HCT116 (cell line): ENCODE measurements around the gene DNMT3B. TPM values are rescaled to one million over a fixed set of nuclear protein-coding genes. Genes with fewer than 3 reads are reported as not detected.

ENCODE experiments used
- ATAC-seq: fragments of 200-7000 bp; cut with Tn5 transposase; 2 replicates; pipeline ENCODE4 v1.9.1; 2020; ENCODE audit warnings: mild to moderate bottlenecking, moderate library complexity
- BruUV-seq: library from RNA; stranded (reverse); fragments of 400-500 nt; replicated peaks from 2 replicates; lab custom pipeline; 2021; lab: Mats Ljungman, UMichigan
- CTCF ChIA-PET: fragments of 300-600 bp; sonication (Branson Sonifier 250); formaldehyde crosslinking; loops from one replicate; lab custom pipeline; 2021; ENCODE audit warnings: antibody characterized with exemption; lab: Charles Lee
- POLR2A ChIA-PET: fragments of 300-600, 350-600 bp; sonication (Branson Sonifier 250); formaldehyde crosslinking; loops from one replicate; lab custom pipeline; 2021; ENCODE audit warnings: antibody characterized with exemption; lab: Charles Lee
- RAD21 ChIA-PET, 2 experiments: fragments of 300-600 bp; sonication (Branson Sonifier 250); formaldehyde crosslinking; loops; one replicate each; lab custom pipeline; 2023; ENCODE audit warnings: low total read pairs in 2 of 2; ENCODE audit not compliant: uncharacterized antibody in 2 of 2, unreplicated experiment in 2 of 2, low non-redundant PET in 1 of 2; lab: Charles Lee
- DNase-seq: peaks from one replicate; pipeline ENCODE4 v3.0.0-alpha.2; 2010; ENCODE audit warnings: low read depth, low spot score
- H2AFZ ChIP-seq: fragments of 200-600 bp; shearing (Covaris generic), sonication (generic); 2 replicates; pipeline ENCODE4 v1.6.1; 2017; ENCODE audit warnings: low read depth, mixed run types, mixed read lengths, antibody characterized with exemption, low read length; ENCODE audit not compliant: poor library complexity, severe bottlenecking
- H3K27ac ChIP-seq: 2 replicates; pipeline ENCODE4 v1.5.1; 2012; ENCODE audit warnings: low read depth, low read length
- H3K27me3 ChIP-seq: fragments of 200-600 bp; sonication (generic); 2 replicates; pipeline ENCODE4 v1.6.1; 2016; ENCODE audit warnings: mixed run types, low read length, mixed read lengths; ENCODE audit not compliant: insufficient read depth
- H3K36me3 ChIP-seq, 2 experiments: fragments of 200-500 bp in 1 of 2; fragments of 200-600 bp in 1 of 2; sonication (Bioruptor generic) in 1 of 2; sonication (generic) in 1 of 2; 2 replicates each; pipeline versions ENCODE4 v1.5.1 to v1.6.1; 2014 to 2016; ENCODE audit warnings: low read length in 2 of 2, inconsistent platforms in 1 of 2, mixed read lengths in 1 of 2, mixed run types in 1 of 2; ENCODE audit not compliant: insufficient read depth in 2 of 2, control insufficient read depth in 1 of 2
- H3K4me1 ChIP-seq, 2 experiments: fragments of 200-600 bp in 1 of 2; sonication (generic) in 1 of 2; 2 replicates each; pipeline versions ENCODE4 v1.5.1 to v1.6.1; 2012 to 2017; ENCODE audit warnings: low read length in 2 of 2, inconsistent platforms in 1 of 2, mild to moderate bottlenecking in 1 of 2, mixed read lengths in 1 of 2, mixed run types in 1 of 2, moderate library complexity in 1 of 2; ENCODE audit not compliant: insufficient read depth in 2 of 2, control insufficient read depth in 1 of 2
- H3K4me2 ChIP-seq: fragments of 200-600 bp; sonication (generic); 2 replicates; pipeline ENCODE4 v1.6.1; 2017; ENCODE audit warnings: mixed run types, low read length, mixed read lengths
- H3K4me3 ChIP-seq, 2 experiments: fragments of 200-600 bp in 1 of 2; sonication (generic) in 1 of 2; replicated peaks in 1 of 2; 2 replicates each; pipeline ENCODE4 v1.5.1; 2011 to 2016; ENCODE audit warnings: low read length in 2 of 2, control low read depth in 1 of 2, low read depth in 1 of 2, mild to moderate bottlenecking in 1 of 2, mixed read lengths in 1 of 2, mixed run types in 1 of 2
- H3K79me2 ChIP-seq: fragments of 200-600 bp; sonication (generic); 2 replicates; pipeline ENCODE4 v1.6.1; 2017; ENCODE audit warnings: mild to moderate bottlenecking, mixed run types, low read length, moderate library complexity, mixed read lengths; ENCODE audit not compliant: insufficient read depth
- H3K9ac ChIP-seq: fragments of 200-600 bp; sonication (generic); 2 replicates; pipeline ENCODE4 v1.6.1; 2016; ENCODE audit warnings: low read length, mixed read lengths
- H3K9me2 ChIP-seq: fragments of 200-600 bp; sonication (generic), shearing (Covaris generic); 2 replicates; pipeline ENCODE4 v1.6.1; 2017; ENCODE audit warnings: mixed run types, mild to moderate bottlenecking, moderate library complexity; ENCODE audit not compliant: insufficient read depth
- H3K9me3 ChIP-seq, 2 experiments: fragments of 200-500 bp in 1 of 2; fragments of 200-600 bp in 1 of 2; sonication (Bioruptor generic) in 1 of 2; sonication (generic) in 1 of 2; 2 replicates each; pipeline ENCODE4 v1.6.1; 2014 to 2017; ENCODE audit warnings: low read length in 2 of 2, mixed read lengths in 2 of 2, inconsistent platforms in 1 of 2, low read depth in 1 of 2, mild to moderate bottlenecking in 1 of 2, mixed run types in 1 of 2, moderate library complexity in 1 of 2; ENCODE audit not compliant: control insufficient read depth in 1 of 2, insufficient read depth in 1 of 2
- H4K20me1 ChIP-seq: fragments of 200-600 bp; sonication (generic), shearing (Covaris generic); 2 replicates; pipeline ENCODE4 v1.6.1; 2017; ENCODE audit warnings: mixed run types, mild to moderate bottlenecking, moderate library complexity; ENCODE audit not compliant: insufficient read depth
- ATF3 ChIP-seq: IDR thresholded peaks from 2 replicates; pipeline ENCODE4 v1.6.1; 2012
- CEBPB ChIP-seq: IDR thresholded peaks from 2 replicates; pipeline ENCODE4 v1.6.1; 2012; ENCODE audit warnings: low read depth
- ELF1 ChIP-seq: IDR thresholded peaks from 2 replicates; pipeline ENCODE4 v1.6.1; 2012; ENCODE audit warnings: low read depth, borderline replicate concordance
- EZH2 ChIP-seq: fragments of 200-600 bp; sonication (generic); IDR thresholded peaks from 2 replicates; pipeline ENCODE4 v1.6.1; 2017; ENCODE audit warnings: antibody characterized with exemption, mixed run types
- EZH2phosphoT487 ChIP-seq: fragments of 200-600 bp; IDR thresholded peaks from 2 replicates; pipeline ENCODE4 v1.6.1; 2018; ENCODE audit warnings: antibody characterized with exemption, borderline replicate concordance
- FOSL1 ChIP-seq: IDR thresholded peaks from 2 replicates; pipeline ENCODE4 v1.6.1; 2012; ENCODE audit warnings: low read depth
- JUND ChIP-seq: IDR thresholded peaks from 2 replicates; pipeline ENCODE4 v1.6.1; 2012
- MAX ChIP-seq: IDR thresholded peaks from 2 replicates; pipeline ENCODE4 v1.6.1; 2012
- POLR2A ChIP-seq: IDR thresholded peaks from 2 replicates; pipeline ENCODE4 v1.7.0; 2011; ENCODE audit warnings: borderline replicate concordance; ENCODE audit not compliant: insufficient read depth, insufficient read length; ENCODE audit errors: extremely low read depth
- SP1 ChIP-seq: IDR thresholded peaks from 2 replicates; pipeline ENCODE4 v1.6.1; 2012; ENCODE audit warnings: low read depth
- TCF7L2 ChIP-seq: IDR thresholded peaks from 2 replicates; pipeline ENCODE4 v1.7.0; 2011; ENCODE audit warnings: borderline replicate concordance, inconsistent platforms; ENCODE audit not compliant: insufficient read depth, insufficient read length; ENCODE audit errors: extremely low read depth
- YY1 ChIP-seq: IDR thresholded peaks from 2 replicates; pipeline ENCODE4 v1.6.1; 2011; ENCODE audit warnings: low read length, low read depth, moderate library complexity, mild to moderate bottlenecking; ENCODE audit not compliant: insufficient replicate concordance; ENCODE audit errors: extremely low read depth
- ZBTB33 ChIP-seq: IDR thresholded peaks from 2 replicates; pipeline ENCODE4 v1.6.1; 2011; ENCODE audit warnings: mild to moderate bottlenecking, low read length, moderate library complexity; ENCODE audit not compliant: insufficient replicate concordance; ENCODE audit errors: extremely low read depth
- ZFX ChIP-seq: fragments of 450-650 bp; IDR thresholded peaks from 2 replicates; pipeline ENCODE4 v1.6.1; 2017
- intact Hi-C: fragments of 100-400 bp; cut with micrococcal nuclease; formaldehyde crosslinking; loops from 2 replicates; pipeline ENCODE4 v1.10.0; 2022
- total RNA-seq: library from RNA; stranded (reverse); gene quantifications from one replicate; pipeline ENCODE4 v1.2.1, GENCODE V29; 2021; ENCODE audit not compliant: unreplicated experiment

Gene DNMT3B
- total RNA-seq, 1 experiment from 2014 or later, result 22.2 TPM

GRCh38 chr20:32828029-32828680 is 66.0 kb downstream of the DNMT3B start:
- Histone ChIP-seq H3K9me3 (no peaks in the 10 kb centered on the region), H3K4me2 (no peak overlapping the region), H3K4me1 (peaks cover 0 to 4% of the 10 kb centered on the region in 2 experiments; a peak in 2 of 4 replicates), H4K20me1 (peaks cover 15% of the 10 kb centered on the region; the same call in 1 of the 2 replicates), H3K9ac (no peak overlapping the region), H2AFZ (no peak overlapping the region), H3K36me3 (peaks cover 31 to 32% of the 10 kb centered on the region in 2 experiments), H3K79me2 (peaks cover 96% of the 10 kb centered on the region), H3K9me2 (no peaks in the 10 kb centered on the region), H3K27ac (no peak overlapping the region)
- TSS peak; percentile 14 for BruUV-seq
- CTCF ChIA-PET, result no interaction called here
- DNase-seq, result no peak
- intact Hi-C loops, result no loop called here
- TF ChIP-seq YY1 (no peak), POLR2A (no peak), ELF1 (no peak), CEBPB (no peak)
- TF ChIP-seq, all 23 proteins: peak for 0
- Histone ChIP-seq H3K4me3 (no peak overlapping the region), H3K27me3 (no peaks in the 10 kb centered on the region)
- ChIA-PET RAD21 (no interaction called here), POLR2A (no interaction called here)
- no peak for ATAC-seq

- Histone ChIP-seq H3K4me2 (no peak overlapping the region), H3K79me2 (peaks cover 96% of the 10 kb centered on the region), H2AFZ (no peak overlapping the region), H3K9ac (no peak overlapping the region), H3K4me1 (no peaks in the 10 kb centered on the region), H3K9me3 (no peaks in the 10 kb centered on the region), H3K36me3 (peaks cover 40 to 42% of the 10 kb centered on the region in 2 experiments), H3K27ac (no peak overlapping the region), H4K20me1 (peaks cover 4% of the 10 kb centered on the region; the same call in 1 of the 2 replicates), H3K27me3 (no peaks in the 10 kb centered on the region), H3K4me3 (no peak overlapping the region), H3K9me2 (no peaks in the 10 kb centered on the region)
- intact Hi-C loops, result no loop called here
- ChIA-PET POLR2A (no interaction called here), CTCF (no interaction called here), RAD21 (interaction anchor here in 1 of 2 experiments (0.6 kb wide), 1 partner anchor 757 kb away, joined by 3 read pairs; no protein-coding TSS in a partner anchor)
- ATAC-seq (no peak), DNase-seq (no peak)
- BruUV-seq, result no TSS peak
- TF ChIP-seq EZH2phosphoT487 (no peak), JUND (no peak), EZH2 (no peak), ATF3 (no peak), SP1 (no peak), ZBTB33 (no peak), TCF7L2 (no peak), FOSL1 (no peak), ZFX (no peak), MAX (no peak)
Measured at GRCh38 chr20:32829311-32830005, 67.3 kb downstream of the DNMT3B start.
